ENCODE measurements around the gene ETHE1.

Gene ETHE1

GRCh38 chr19:43465468-43466120 lies 61.4 kb downstream of the ETHE1 start, which contains the start of gene LYPD3:
TSS of gene LYPD3 (minus strand) at chr19:43465608. CDS start at chr19:43465571, 37 bp downstream.
- no peak for DNase-seq (ENCODE audit: low read depth)

- DNase-seq (ENCODE audit: low read depth), result no peak
Measured at GRCh38 chr19:43464134-43464775, 62.7 kb downstream of the ETHE1 start.

GRCh38 chr19:43463381-43464133 lies 63.4 kb downstream of the ETHE1 start:
- DNase-seq (ENCODE audit: low read depth), result peak; percentile 100

GRCh38 chr19:43462785-43463380 lies 64.1 kb downstream of the ETHE1 start:
- DNase-seq (ENCODE audit: low read depth), result no peak

GRCh38 chr19:43462383-43462782 lies 64.6 kb downstream of the ETHE1 start:
- no peak for DNase-seq (ENCODE audit: low read depth)

GRCh38 chr19:43461303-43461702 lies 65.7 kb downstream of the ETHE1 start:
- DNase-seq (ENCODE audit: low read depth), result no peak

- no peak for DNase-seq (ENCODE audit: low read depth)
Measured at GRCh38 chr19:43460362-43461016, 66.5 kb downstream of the ETHE1 start.

- no peak for DNase-seq (ENCODE audit: low read depth)
Measured at GRCh38 chr19:43457809-43458208, 69.2 kb downstream of the ETHE1 start.
